Sigmoid colon (tissue), 7 donors: ENCODE results near the gene HAUS3. TPM values are rescaled to one million over a fixed set of nuclear protein-coding genes. Genes with fewer than 3 reads are reported as not detected.
A peak's percentile ranks its signal among the peaks of the same experiment; 100 is the strongest.
"Not testable (repeated sequence)": the region's sequence is repeated elsewhere in the genome, so short reads cannot be mapped to it uniquely, and the experiment has no call there.

ENCODE experiments used
- DNase-seq: peaks from one replicate; pipeline ENCODE4 v3.0.0-alpha.2; 2019
- H3K27ac ChIP-seq, 4 donors: fragments of 200-600 bp; sonication (generic); one replicate each; pipeline ENCODE4 v1.5.1; 2016 to 2019; ENCODE audit warnings: mild to moderate bottlenecking in 1 of 4
- H3K27me3 ChIP-seq, 3 donors: fragments of 200-600 bp; sonication (generic); one replicate each; pipeline ENCODE4 v1.5.1; 2019; ENCODE audit warnings: mild to moderate bottlenecking in 1 of 3
- H3K36me3 ChIP-seq, 4 donors: fragments of 200-600 bp; sonication (generic); one replicate each; pipeline ENCODE4 v1.5.1; 2016 to 2019
- H3K4me1 ChIP-seq, 4 donors: fragments of 200-600 bp; sonication (generic); one replicate each; pipeline ENCODE4 v1.5.1; 2017 to 2019
- H3K4me3 ChIP-seq, 4 donors: fragments of 200-600 bp; sonication (generic); one replicate each; pipeline ENCODE4 v1.5.1; 2017 to 2019; ENCODE audit warnings: mild to moderate bottlenecking in 2 of 4, moderate library complexity in 1 of 4
- H3K9me3 ChIP-seq, 4 donors: fragments of 200-600 bp in 3 of 4; sonication (generic) in 3 of 4; one replicate each; pipeline versions ENCODE4 v1.5.1 to v1.6.1; 2013 to 2019
- CTCF ChIP-seq, 4 experiments: fragments of 450-650 bp in 3 of 4; fragments of 200-600 bp in 1 of 4; IDR thresholded peaks; one replicate each; pipeline ENCODE4 v1.5.1; 2016 to 2019; ENCODE audit warnings: antibody characterized with exemption in 4 of 4, mild to moderate bottlenecking in 3 of 4, moderate library complexity in 2 of 4
- EP300 ChIP-seq, 4 donors: sonication (generic); formaldehyde crosslinking; IDR thresholded peaks; one replicate each; pipeline ENCODE4 v1.6.1; 2017; ENCODE audit warnings: antibody characterized with exemption in 4 of 4
- POLR2A ChIP-seq, 2 donors: fragments of 450-650 bp; IDR thresholded peaks; one replicate each; pipeline ENCODE4 v1.6.1; 2016; ENCODE audit warnings: antibody characterized with exemption in 2 of 2, mild to moderate bottlenecking in 2 of 2, moderate library complexity in 2 of 2
- POLR2AphosphoS5 ChIP-seq, 4 donors: sonication (generic); formaldehyde crosslinking; IDR thresholded peaks; one replicate each; pipeline ENCODE4 v1.6.1; 2017; ENCODE audit warnings: antibody characterized with exemption in 4 of 4
- whole genome bisulfite sequencing, 2 donors: extraction: QIAGEN DNeasy Blood & Tissue Kit; methylation state at CpG; one replicate each; pipeline ENCODE4 v1.1.7; 2013; 5-methylcytosine and 5-hydroxymethylcytosine counted together
- intact Hi-C: fragments of 100-400 bp; cut with DNase I; formaldehyde crosslinking; loops from one replicate; pipeline ENCODE4 v1.15.1; 2023
- polyA plus RNA-seq, 3 donors: library from polyadenylated mRNA; stranded (reverse); fragments of 200-250 nt; gene quantifications; one replicate each; pipeline ENCODE4 v1.2.3, GENCODE V29; 2013
- total RNA-seq, 4 donors: library from RNA; depleted of rRNA; stranded (reverse); fragments of >200 nt; gene quantifications; one replicate each; pipeline ENCODE4 v1.1.0, GENCODE V29; 2016
- donor health status: healthy with polysubstance abuse.
- donor health status: Bipolar disorder and iron deficiency.
- donor health status: healthy.

HAUS3 gene
- total and polyA plus RNA-seq, 7 donors = 3.2 to 18.5 (median 12.1) TPM

GRCh38 chr4:2226261-2226660 is 15.7 kb downstream of the HAUS3 start:
- TF ChIP-seq EP300 (IDR thresholded peaks at IDR 0.05) (no peak), POLR2AphosphoS5 (IDR thresholded peaks at IDR 0.05) (no peak), POLR2A (IDR thresholded peaks at IDR 0.05) (no peak), CTCF (IDR thresholded peaks at IDR 0.05) (no peak)
- H3K4me1 ChIP-seq = no peaks in the 10 kb centered on the region
- no peak for DNase-seq
- no peaks in the 10 kb centered on the region for H3K9me3 ChIP-seq
- WGBS, 2 donors = 84 to 87% methylated on average over 2 of the region's 2 CpGs
- H3K36me3 ChIP-seq = peaks cover 0 to 11% (median 6%) of the 10 kb centered on the region in 4 donors
- intact Hi-C loops = no loop called here
- no peak overlapping the region for H3K4me3 ChIP-seq
- no peak overlapping the region for H3K27ac ChIP-seq
- H3K27me3 ChIP-seq = no peaks in the 10 kb centered on the region

GRCh38 chr4:2222838-2223237 is 19.1 kb downstream of the HAUS3 start:
- Histone ChIP-seq H3K36me3 (peaks cover 0 to 7% (median 6%) of the 10 kb centered on the region in 4 donors), H3K9me3 (no peaks in the 10 kb centered on the region), H3K4me3 (no peak overlapping the region), H3K27me3 (no peaks in the 10 kb centered on the region), H3K4me1 (peaks cover 0 to 7% (median 0%) of the 10 kb centered on the region in 4 donors), H3K27ac (no peak overlapping the region)
- 95% methylated on average over 2 of the region's 2 CpGs for WGBS, 2 donors
- no peak for TF ChIP-seq CTCF (IDR thresholded peaks at IDR 0.05)
- no peak for TF ChIP-seq POLR2AphosphoS5 (IDR thresholded peaks at IDR 0.05)
- no peak for TF ChIP-seq EP300 (IDR thresholded peaks at IDR 0.05)
- no peak for TF ChIP-seq POLR2A (IDR thresholded peaks at IDR 0.05)
- intact Hi-C loops = loop anchor here (5.0 kb wide), 3 partner anchors 139 to 239 kb away; partner anchors contain the start of genes CFAP99 and ZFYVE28
- DNase-seq = no peak

- 62 to 78% methylated on average over 4 of the region's 4 CpGs for WGBS, 2 donors
- not testable (repeated sequence) for H3K27ac ChIP-seq, DNase-seq, H3K27me3 ChIP-seq, H3K36me3 ChIP-seq, H3K4me3 ChIP-seq, H3K4me1 ChIP-seq, H3K9me3 ChIP-seq
- intact Hi-C loops = loop anchor here (5.0 kb wide), 3 partner anchors 141 to 241 kb away; partner anchors contain the start of genes CFAP99 and ZFYVE28
Measured at GRCh38 chr4:2221378-2221777, 20.5 kb downstream of the HAUS3 start.

- Histone ChIP-seq H3K9me3 (no peaks in the 10 kb centered on the region), H3K27ac (no peak overlapping the region), H3K4me3 (no peak overlapping the region), H3K4me1 (peaks cover 0 to 7% (median 0%) of the 10 kb centered on the region in 4 donors), H3K36me3 (peaks cover 0 to 7% (median 6%) of the 10 kb centered on the region in 4 donors), H3K27me3 (no peaks in the 10 kb centered on the region)
- TF ChIP-seq POLR2A (IDR thresholded peaks at IDR 0.05) = no peak
- TF ChIP-seq POLR2AphosphoS5 (IDR thresholded peaks at IDR 0.05) = peak in 1 of 4 donors; percentile 17
- no peak for TF ChIP-seq EP300 (IDR thresholded peaks at IDR 0.05)
- TF ChIP-seq CTCF (IDR thresholded peaks at IDR 0.05) = peak; percentile 75 to 78 (median 76)
- WGBS, 2 donors = 11 to 13% methylated on average over 10 of the region's 10 CpGs
- DNase-seq = peak; percentile 77
- intact Hi-C loops = loop anchor here (5.0 kb wide), 3 partner anchors 142 to 242 kb away; partner anchors contain the start of genes CFAP99 and ZFYVE28
Measured at GRCh38 chr4:2220016-2220630, 21.8 kb downstream of the HAUS3 start.

GRCh38 chr4:2219233-2219760 is 22.6 kb downstream of the HAUS3 start:
- no peak for TF ChIP-seq CTCF (IDR thresholded peaks at IDR 0.05)
- no peak for TF ChIP-seq POLR2AphosphoS5 (IDR thresholded peaks at IDR 0.05)
- TF ChIP-seq POLR2A (IDR thresholded peaks at IDR 0.05) = no peak
- no peak for TF ChIP-seq EP300 (IDR thresholded peaks at IDR 0.05)
- DNase-seq = no peak
- no peaks in the 10 kb centered on the region for H3K27me3 ChIP-seq
- no peaks in the 10 kb centered on the region for H3K9me3 ChIP-seq
- intact Hi-C loops = no loop called here
- H3K4me3 ChIP-seq = no peak overlapping the region
- H3K27ac ChIP-seq = no peak overlapping the region
- peaks cover 0 to 7% (median 6%) of the 10 kb centered on the region in 4 donors for H3K36me3 ChIP-seq
- 89 to 92% methylated on average over 6 of the region's 6 CpGs for WGBS, 2 donors
- peaks cover 0 to 7% (median 0%) of the 10 kb centered on the region in 4 donors for H3K4me1 ChIP-seq
